ENCODE results near the gene CEP19. TPM values are rescaled to one million over a fixed set of nuclear protein-coding genes. Genes with fewer than 3 reads are reported as not detected.
A peak's percentile ranks its signal among the peaks of the same experiment; 100 is the strongest.

Gene CEP19
- total and polyA plus RNA-seq, 9 donors: 1.4 to 2.6 (median 2.1) TPM

DNA sequence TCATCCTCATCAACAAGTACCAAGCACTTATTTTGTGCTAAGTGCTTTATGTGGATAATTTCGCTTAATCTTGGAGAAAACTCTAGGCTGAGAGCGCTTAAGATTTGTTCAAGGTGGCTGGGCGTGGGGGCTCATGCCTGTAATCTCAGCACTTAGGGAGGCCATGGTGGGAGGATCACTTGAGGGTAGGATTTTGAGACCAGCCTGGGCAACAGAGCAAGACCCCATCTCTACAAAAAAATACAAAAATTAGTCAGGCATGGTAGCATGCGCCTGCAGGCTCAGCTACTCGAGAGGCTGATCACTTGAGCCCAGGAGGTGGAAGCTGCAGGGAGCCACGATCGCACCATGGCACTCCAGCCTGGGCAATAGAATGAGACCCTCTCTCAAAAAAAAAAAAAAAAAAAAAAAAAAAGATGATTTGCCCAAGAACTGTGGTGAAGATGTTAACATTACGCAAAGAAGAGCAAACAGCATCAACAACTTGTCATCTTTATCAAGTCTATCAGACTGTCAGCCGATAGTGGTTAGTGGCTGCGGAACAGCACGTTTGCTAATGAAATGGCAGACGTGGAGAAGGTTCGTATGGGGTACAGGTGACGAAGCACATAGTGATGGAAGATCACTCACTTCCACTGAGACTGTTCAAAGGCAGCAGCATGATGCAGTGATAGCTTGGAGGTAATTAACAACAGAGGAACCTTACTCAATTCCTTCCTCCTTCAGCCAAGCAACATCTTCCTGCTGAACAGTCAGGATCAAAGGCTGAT is 44.8 kb downstream of the CEP19 start:
- Histone ChIP-seq H3K4me3 (ENCODE audit: low read length) (no peak overlapping the region), H3K36me3 (ENCODE audit: control insufficient read depth, insufficient read depth, low read length) (no peaks in the 10 kb centered on the region), H3K4me1 (ENCODE audit: control insufficient read depth, insufficient read depth, low read length) (peaks cover 7% of the 10 kb centered on the region), H3K9me3 (replicated peaks; ENCODE audit: control insufficient read depth, low read depth, low read length) (no peaks in the 10 kb centered on the region), H3K27me3 (ENCODE audit: control insufficient read depth, insufficient read depth, low read length) (no peaks in the 10 kb centered on the region), H3K27ac (ENCODE audit: low read length) (no peak overlapping the region)
- 100% methylated on average over 1 of the region's 14 CpGs for WGBS (ENCODE audit: insufficient coverage)
- no peak for DNase-seq

DNA sequence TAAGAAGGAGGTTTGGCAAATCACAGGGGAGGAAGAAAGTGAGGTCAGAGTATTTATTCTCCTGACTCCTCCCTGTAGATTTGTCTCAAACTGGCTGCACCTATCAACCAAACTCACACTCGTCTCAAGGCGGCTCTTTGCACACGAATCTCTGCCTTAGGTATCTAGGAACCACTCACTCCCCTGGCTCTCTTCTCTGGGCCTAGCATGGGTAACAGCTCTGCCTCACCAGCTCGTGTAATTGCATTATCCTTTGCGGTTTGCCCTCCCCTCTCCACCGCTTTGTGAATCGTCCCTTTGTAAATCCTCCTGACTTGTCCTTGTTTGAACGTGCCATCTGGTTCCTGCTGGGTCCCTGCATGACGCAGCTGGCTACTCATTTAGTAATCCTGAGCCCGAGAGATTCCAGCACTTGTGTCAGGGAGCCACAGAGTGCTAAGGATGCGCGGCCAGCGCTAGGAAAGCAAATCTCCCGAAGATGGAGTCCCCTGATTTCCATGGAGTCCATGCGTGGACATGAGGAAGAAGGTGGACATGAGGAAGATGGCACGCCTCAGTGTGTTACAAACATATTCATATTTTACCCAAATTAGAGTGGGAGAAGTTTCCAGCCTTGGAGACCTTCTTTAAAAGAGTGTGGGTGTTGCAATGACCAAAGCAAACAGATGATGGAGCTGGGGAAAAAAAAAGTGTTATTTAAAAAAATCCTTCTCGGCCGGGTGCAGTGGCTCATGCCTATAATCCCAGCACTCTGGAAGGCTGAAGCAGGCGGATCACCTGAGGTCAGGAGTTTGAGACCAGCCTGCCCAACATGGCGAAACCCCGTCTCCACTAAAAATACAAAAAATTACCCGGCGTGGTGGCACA is 45.8 kb downstream of the CEP19 start:
- WGBS (ENCODE audit: insufficient coverage): 36% methylated on average over 15 of the region's 23 CpGs
- Histone ChIP-seq H3K9me3 (replicated peaks; ENCODE audit: control insufficient read depth, low read depth, low read length) (no peaks in the 10 kb centered on the region), H3K4me1 (ENCODE audit: control insufficient read depth, insufficient read depth, low read length) (peaks cover 7% of the 10 kb centered on the region), H3K27ac (ENCODE audit: low read length) (peak overlapping the region; percentile 1), H3K27me3 (ENCODE audit: control insufficient read depth, insufficient read depth, low read length) (no peaks in the 10 kb centered on the region), H3K4me3 (ENCODE audit: low read length) (no peak overlapping the region), H3K36me3 (ENCODE audit: control insufficient read depth, insufficient read depth, low read length) (peaks cover 2% of the 10 kb centered on the region)
- DNase-seq: peak; percentile 65

DNA sequence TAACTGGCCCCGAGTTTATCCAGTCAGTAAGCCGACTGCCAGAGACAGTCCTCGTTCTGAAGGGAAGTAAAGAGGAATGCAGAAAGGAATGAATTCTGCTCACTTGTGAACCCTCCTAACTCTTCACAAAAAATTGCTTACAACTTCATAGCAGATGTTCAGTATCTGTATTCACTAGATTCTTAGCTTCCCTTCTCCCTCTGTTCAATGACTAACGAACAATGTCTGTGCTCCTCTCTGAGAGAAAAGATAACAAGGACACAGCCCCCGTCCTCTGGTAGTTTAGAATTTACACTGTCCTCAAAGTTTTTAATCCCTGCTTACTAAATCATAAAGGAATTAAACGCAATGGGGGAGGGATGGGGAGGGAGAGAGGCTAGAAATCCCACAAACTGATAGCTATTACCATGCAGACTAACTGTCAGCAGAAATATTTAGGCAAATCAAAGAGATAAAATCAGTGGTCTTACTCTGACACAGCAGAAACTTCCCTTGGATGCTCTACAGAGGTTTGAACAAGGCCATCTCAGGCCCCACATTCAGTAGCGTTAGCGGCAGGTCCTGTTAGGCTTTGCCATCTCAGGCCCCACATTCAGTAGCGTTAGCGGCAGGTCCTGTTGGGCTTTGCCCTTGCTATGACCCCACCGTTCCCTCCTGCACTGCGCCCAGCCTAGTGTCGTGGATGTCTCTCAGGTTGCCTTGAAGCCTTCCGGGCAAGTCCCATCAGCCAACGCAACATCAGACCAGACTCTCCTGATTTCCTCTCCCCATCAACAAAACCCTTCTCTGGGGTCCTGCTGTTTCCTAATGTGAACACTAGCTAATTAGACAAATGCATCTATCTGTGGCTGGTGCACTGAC is 49.1 kb downstream of the CEP19 start:
- 66% methylated on average over 8 of the region's 15 CpGs for WGBS (ENCODE audit: insufficient coverage)
- Histone ChIP-seq H3K36me3 (ENCODE audit: control insufficient read depth, insufficient read depth, low read length) (peaks cover 2% of the 10 kb centered on the region), H3K27ac (ENCODE audit: low read length) (no peak overlapping the region), H3K4me3 (ENCODE audit: low read length) (no peak overlapping the region), H3K27me3 (ENCODE audit: control insufficient read depth, insufficient read depth, low read length) (no peaks in the 10 kb centered on the region), H3K9me3 (replicated peaks; ENCODE audit: control insufficient read depth, low read depth, low read length) (no peaks in the 10 kb centered on the region), H3K4me1 (ENCODE audit: control insufficient read depth, insufficient read depth, low read length) (peaks cover 7% of the 10 kb centered on the region)
- no peak for DNase-seq

DNA sequence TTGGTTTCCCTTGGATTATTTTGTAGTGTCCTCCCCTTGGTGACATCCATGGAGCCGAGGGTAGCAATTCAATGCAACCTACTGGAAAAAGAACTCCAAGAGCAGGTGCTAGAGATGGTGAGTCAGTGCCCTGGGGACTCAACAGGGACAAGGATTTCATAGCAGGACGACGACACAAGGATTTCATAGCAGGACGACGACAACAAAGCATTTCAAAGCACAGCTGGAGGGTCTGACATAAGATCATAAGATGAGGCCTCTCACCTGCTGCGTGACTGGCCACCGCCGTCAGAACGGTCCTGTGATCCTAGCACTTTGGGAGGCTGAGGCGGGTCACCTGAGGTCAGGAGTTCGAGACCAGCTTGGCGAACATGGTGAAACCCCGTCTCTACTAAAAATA is 50.0 kb downstream of the CEP19 start:
- Histone ChIP-seq H3K4me1 (ENCODE audit: control insufficient read depth, insufficient read depth, low read length) (peaks cover 7% of the 10 kb centered on the region), H3K9me3 (replicated peaks; ENCODE audit: control insufficient read depth, low read depth, low read length) (no peaks in the 10 kb centered on the region), H3K36me3 (ENCODE audit: control insufficient read depth, insufficient read depth, low read length) (peaks cover 2% of the 10 kb centered on the region), H3K27me3 (ENCODE audit: control insufficient read depth, insufficient read depth, low read length) (no peaks in the 10 kb centered on the region), H3K4me3 (ENCODE audit: low read length) (no peak overlapping the region), H3K27ac (ENCODE audit: low read length) (no peak overlapping the region)
- 70% methylated on average over 11 of the region's 13 CpGs for WGBS (ENCODE audit: insufficient coverage)
- DNase-seq: no peak

DNA sequence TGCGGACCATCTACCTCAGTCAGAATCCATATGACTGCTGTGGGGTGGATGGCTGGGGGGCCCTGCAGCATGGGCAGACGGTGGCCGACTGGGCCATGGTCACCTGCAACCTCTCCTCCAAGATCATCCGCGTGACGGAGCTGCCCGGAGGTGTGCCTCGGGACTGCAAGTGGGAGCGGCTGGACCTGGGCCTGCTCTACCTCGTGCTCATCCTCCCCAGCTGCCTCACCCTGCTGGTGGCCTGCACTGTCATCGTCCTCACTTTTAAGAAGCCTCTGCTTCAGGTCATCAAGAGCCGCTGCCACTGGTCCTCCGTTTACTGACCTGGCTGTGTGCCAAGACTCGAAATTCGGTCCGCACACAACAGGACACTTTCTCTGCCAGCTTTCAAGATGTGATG is 50.6 kb downstream of the CEP19 start:
- no peak for DNase-seq
- Histone ChIP-seq H3K9me3 (replicated peaks; ENCODE audit: control insufficient read depth, low read depth, low read length) (no peaks in the 10 kb centered on the region), H3K27me3 (ENCODE audit: control insufficient read depth, insufficient read depth, low read length) (no peaks in the 10 kb centered on the region), H3K36me3 (ENCODE audit: control insufficient read depth, insufficient read depth, low read length) (peaks cover 2% of the 10 kb centered on the region), H3K4me1 (ENCODE audit: control insufficient read depth, insufficient read depth, low read length) (peaks cover 7% of the 10 kb centered on the region), H3K4me3 (ENCODE audit: low read length) (no peak overlapping the region), H3K27ac (ENCODE audit: low read length) (no peak overlapping the region)
- 85% methylated on average over 11 of the region's 16 CpGs for WGBS (ENCODE audit: insufficient coverage)

DNA sequence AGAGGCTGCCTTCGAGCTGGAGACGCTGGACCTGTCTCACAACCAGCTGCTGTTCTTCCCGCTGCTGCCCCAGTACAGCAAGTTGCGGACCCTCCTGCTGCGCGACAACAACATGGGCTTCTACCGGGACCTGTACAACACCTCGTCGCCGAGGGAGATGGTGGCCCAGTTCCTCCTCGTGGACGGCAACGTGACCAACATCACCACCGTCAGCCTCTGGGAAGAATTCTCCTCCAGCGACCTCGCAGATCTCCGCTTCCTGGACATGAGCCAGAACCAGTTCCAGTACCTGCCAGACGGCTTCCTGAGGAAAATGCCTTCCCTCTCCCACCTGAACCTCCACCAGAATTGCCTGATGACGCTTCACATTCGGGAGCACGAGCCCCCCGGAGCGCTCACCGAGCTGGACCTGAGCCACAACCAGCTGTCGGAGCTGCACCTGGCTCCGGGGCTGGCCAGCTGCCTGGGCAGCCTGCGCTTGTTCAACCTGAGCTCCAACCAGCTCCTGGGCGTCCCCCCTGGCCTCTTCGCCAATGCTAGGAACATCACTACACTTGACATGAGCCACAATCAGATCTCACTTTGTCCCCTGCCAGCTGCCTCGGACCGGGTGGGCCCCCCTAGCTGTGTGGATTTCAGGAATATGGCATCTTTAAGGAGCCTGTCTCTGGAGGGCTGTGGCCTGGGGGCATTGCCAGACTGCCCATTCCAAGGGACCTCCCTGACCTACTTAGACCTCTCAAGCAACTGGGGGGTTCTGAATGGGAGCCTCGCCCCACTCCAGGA is 51.5 kb downstream of the CEP19 start:
- Histone ChIP-seq H3K4me1 (ENCODE audit: control insufficient read depth, insufficient read depth, low read length) (no peaks in the 10 kb centered on the region), H3K9me3 (replicated peaks; ENCODE audit: control insufficient read depth, low read depth, low read length) (no peaks in the 10 kb centered on the region), H3K27me3 (ENCODE audit: control insufficient read depth, insufficient read depth, low read length) (no peaks in the 10 kb centered on the region), H3K36me3 (ENCODE audit: control insufficient read depth, insufficient read depth, low read length) (peaks cover 2% of the 10 kb centered on the region), H3K4me3 (ENCODE audit: low read length) (no peak overlapping the region), H3K27ac (ENCODE audit: low read length) (no peak overlapping the region)
- whole genome bisulfite sequencing (ENCODE audit: insufficient coverage): 87% methylated on average over 29 of the region's 32 CpGs
- DNase-seq: no peak

DNA sequence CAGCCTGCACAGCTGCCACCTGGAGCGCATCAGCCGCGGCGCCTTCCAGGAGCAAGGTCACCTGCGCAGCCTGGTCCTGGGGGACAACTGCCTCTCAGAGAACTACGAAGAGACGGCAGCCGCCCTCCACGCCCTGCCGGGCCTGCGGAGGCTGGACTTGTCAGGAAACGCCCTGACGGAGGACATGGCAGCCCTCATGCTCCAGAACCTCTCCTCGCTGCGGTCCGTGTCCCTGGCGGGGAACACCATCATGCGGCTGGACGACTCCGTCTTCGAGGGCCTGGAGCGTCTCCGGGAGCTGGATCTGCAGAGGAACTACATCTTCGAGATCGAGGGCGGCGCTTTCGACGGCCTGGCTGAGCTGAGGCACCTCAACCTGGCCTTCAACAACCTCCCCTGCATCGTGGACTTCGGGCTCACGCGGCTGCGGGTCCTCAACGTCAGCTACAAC is 52.1 kb downstream of the CEP19 start:
- Histone ChIP-seq H3K9me3 (replicated peaks; ENCODE audit: control insufficient read depth, low read depth, low read length) (no peaks in the 10 kb centered on the region), H3K4me3 (ENCODE audit: low read length) (no peak overlapping the region), H3K27ac (ENCODE audit: low read length) (no peak overlapping the region), H3K4me1 (ENCODE audit: control insufficient read depth, insufficient read depth, low read length) (no peaks in the 10 kb centered on the region), H3K36me3 (ENCODE audit: control insufficient read depth, insufficient read depth, low read length) (peaks cover 2% of the 10 kb centered on the region), H3K27me3 (ENCODE audit: control insufficient read depth, insufficient read depth, low read length) (no peaks in the 10 kb centered on the region)
- DNase-seq: no peak
- WGBS (ENCODE audit: insufficient coverage): 91% methylated on average over 35 of the region's 35 CpGs

Data from muscle of leg (tissue), 11 donors.